Non-pigmented ciliary epithelial cell (primary cell): Measurements from ENCODE around the gene SNAPC5.

ENCODE experiments used
- DNase-seq: peaks from one replicate; pipeline ENCODE4 v3.0.0-alpha.2; 2010; ENCODE audit warnings: low read depth

Gene SNAPC5

GRCh38 chr15:66454143-66454542 lies 43.4 kb downstream of the SNAPC5 start:
- no peak for DNase-seq

GRCh38 chr15:66452971-66453580 lies 44.5 kb downstream of the SNAPC5 start:
- no peak for DNase-seq

GRCh38 chr15:66452420-66452819 lies 45.1 kb downstream of the SNAPC5 start:
- no peak for DNase-seq
